NCI-H345 treated with DMSO at 0.1 percent for 48 hours (cell line): ENCODE data around the gene ACTG1.

Experiments
- DNase-seq: peaks from one replicate; lab custom pipeline; 2025; ENCODE audit not compliant: unreplicated experiment; lab: John Stamatoyannopoulos, UW

Gene ACTG1

GRCh38 chr17:81518113-81518784 is 5.7 kb upstream of the ACTG1 start:
- DNase-seq: no peak

- DNase-seq: no peak
These were observed 4.9 kb upstream of the ACTG1 start for GRCh38 chr17:81517339-81518112.

GRCh38 chr17:81517009-81517338 is 4.4 kb upstream of the ACTG1 start:
- no peak for DNase-seq

DNA sequence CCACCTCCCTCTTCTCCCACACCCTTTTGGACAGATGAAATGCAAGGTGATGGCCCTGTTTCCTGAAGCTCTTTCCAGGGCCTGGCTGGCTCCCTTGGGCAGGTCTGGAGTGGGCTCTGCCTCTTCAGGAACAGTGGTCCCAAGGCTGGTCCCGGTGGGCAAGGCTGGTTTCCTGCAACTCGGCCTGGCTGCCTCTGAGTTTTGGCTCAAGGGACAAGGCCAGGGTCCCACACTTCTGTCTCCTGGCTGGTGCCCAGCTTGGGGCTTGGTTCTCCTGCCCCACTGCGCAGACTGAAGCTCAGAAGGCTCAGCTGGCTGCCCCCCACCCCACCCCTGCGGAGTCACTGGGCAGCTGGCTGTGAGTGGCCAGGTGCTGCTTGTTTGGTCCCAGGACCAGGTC is 3.8 kb upstream of the ACTG1 start:
- no peak for DNase-seq

DNA sequence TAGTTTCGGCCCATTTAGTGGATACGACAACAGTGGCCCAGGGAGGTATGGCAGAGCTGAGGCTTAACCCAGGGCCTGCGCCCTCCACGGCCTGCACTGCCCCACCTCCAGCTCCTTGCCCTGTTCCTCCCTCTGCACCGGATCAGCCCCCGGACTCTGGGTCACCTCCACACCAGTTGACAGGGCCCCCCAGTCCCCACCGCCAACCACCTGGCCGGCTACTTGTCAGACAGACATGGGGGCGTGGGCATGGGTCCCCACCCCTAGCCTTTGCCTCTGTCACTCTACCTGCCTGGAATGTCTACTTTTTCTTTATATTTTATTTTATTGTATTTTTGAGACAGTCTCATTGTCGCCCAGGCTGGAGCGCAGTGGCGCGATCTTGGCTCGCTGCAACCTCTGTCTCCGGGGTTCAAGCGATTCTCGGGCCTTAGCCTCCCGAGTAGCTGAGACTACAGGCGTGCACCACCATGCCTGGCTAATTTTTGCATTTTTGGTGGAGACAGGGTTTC is 3.0 kb upstream of the ACTG1 start:
- DNase-seq: no peak

DNA sequence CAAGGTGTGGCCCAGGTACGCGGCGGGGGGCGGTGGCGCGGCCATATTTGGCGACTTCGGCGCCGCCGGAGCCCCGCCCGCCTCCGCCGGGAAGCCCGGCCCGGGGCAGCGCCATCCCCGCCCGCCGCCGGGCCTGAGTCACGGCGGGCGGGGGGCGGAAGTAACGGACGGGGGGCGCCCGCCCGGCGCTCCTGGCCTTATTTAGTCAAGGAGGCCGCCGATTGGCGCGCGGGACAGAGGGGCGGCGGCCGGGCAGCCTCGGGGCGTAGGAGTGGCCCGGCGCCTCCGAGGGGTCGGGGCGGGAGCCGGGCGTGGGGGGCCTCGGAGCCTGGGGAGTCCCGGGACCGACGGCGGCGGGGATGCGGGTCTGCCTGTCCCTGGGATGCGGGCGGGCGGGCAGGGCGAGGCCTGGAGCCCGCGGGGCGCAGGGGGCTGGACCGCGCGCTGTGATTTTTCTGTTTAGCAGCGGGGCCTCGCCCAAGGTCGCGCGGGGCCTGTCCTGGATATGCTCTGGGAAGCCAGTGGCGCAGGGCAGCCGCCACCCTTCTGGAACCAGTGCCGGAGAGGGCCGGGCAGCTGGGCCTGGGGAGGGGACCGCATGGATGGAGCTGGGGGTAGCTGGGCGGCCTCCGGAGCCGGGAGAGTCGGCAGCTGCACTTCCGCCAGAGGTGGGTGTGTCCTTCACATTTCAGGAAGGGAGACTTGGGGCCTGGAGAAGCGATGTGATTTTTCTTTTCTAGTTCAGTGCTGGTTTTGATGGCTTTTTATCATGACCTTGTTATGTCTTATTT is 2.3 kb upstream of the ACTG1 start:
- peak; percentile 70 for DNase-seq

- DNase-seq: no peak
These were observed 1.8 kb upstream of the ACTG1 start for GRCh38 chr17:81514489-81514738.

DNA sequence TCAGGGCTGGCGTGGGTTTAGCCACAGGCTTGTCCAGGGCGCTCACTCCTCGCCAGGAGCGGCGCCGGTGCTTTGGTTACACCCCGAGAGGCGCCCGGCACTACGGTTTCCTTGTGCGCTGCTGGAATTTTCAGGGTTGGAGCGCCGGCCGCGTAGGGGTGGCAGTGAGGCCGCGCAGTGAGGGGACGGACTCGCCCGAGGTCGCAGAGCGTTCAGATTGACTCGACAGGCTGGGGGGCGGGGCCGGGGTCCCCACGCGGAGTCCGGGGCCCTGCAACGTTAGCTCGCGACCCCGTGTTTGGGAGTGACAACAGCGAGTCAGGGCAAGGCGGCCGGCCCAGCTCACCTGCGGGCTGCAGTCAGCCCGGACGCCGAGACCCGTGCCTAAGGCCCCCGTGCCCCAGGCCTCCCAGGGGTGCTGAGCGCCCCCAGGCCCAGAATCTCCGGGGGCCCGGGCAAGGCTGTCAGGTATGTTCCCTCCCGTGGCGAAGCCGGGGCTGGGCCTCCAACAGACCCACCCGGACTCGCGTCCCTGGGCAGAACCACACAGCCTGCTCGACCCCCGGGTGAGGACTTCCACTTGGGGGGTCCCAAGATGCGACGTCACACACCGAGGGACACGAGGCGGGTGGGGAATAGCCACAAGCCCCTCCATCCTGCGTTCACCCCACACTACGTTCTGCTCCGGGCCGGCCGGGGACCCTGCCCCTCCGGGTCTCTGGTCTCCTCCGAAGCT is 1.3 kb upstream of the ACTG1 start:
- peak; percentile 56 for DNase-seq

- DNase-seq: peak; percentile 56
These were observed 763 bp upstream of the ACTG1 start for GRCh38 chr17:81513372-81513752.

DNA sequence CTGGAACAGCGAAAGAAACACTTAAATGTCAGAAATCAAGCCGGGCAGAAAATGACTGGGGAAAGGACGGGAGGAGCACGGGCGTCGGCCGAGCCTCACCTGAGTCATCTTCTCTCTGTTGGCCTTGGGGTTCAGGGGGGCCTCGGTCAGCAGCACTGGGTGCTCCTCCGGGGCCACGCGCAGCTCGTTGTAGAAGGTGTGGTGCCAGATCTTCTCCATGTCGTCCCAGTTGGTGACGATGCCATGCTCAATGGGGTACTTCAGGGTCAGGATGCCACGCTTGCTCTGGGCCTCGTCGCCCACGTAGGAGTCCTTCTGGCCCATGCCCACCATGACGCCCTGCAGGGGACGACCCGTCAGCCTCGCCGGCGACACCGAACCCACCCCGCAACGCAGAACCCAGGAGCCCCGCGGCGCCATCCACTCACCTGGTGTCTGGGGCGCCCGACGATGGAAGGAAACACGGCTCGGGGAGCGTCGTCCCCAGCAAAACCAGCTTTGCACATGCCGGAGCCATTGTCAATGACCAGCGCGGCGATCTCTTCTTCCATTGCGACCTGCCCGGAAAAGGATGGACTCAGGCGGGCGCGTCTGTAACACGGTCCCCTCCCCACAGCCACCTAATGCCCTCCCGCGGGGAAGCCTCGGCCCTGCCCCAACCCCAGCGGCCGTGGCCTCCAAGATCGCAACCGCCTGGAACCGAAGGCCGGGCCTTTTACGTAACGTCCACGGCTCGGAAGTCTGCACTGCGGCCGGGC is 616 bp downstream of the ACTG1 start:
- DNase-seq: no peak

DNA sequence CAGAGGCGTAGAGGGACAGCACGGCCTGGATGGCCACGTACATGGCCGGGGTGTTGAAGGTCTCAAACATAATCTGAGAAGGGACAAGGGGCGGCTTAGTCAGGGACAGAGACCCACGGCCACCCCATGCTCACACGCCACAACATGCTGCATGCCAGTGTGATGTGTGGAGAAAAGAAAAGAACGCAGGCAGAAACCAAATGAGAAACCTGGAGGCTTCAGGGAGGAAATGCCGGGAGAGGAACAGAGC is 1.1 kb downstream of the ACTG1 start:
- DNase-seq: no peak

GRCh38 chr17:81510785-81511553 is 1.6 kb downstream of the ACTG1 start:
- DNase-seq: no peak

DNA sequence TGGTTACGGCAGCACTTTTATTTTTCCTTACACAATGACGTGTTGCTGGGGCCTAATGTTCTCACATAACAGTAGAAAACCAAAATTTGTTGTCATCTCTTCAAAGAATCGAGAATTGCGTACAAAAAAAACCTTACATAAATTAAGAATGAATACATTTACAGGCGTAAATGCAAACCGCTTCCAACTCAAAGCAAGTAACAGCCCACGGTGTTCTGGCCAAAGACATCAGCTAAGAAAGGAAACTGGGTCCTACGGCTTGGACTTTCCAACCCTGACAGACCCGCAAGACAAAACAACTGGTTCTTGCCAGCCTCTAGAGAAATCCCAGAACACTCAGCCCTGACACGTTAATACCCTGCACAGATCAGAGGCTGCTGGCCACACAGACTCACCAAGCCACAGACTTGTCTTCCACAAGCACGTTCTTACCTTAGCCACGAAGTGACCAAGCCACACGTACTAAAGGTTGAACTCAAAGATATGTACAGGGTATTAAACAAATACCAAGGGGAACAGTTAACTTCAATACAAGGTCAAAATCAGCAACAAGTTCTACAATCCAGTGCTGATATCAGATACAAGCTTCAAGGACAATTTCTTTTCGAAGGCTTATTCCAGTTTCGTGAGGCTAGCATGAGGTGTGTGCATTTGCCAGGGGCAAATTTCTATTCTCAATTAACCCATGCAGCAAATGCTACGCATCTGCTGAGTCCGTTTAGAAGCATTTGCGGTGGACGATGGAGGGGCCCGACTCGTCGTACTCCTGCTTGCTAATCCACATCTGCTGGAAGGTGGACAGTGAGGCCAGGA is 2.4 kb downstream of the ACTG1 start:
- DNase-seq: no peak

DNA sequence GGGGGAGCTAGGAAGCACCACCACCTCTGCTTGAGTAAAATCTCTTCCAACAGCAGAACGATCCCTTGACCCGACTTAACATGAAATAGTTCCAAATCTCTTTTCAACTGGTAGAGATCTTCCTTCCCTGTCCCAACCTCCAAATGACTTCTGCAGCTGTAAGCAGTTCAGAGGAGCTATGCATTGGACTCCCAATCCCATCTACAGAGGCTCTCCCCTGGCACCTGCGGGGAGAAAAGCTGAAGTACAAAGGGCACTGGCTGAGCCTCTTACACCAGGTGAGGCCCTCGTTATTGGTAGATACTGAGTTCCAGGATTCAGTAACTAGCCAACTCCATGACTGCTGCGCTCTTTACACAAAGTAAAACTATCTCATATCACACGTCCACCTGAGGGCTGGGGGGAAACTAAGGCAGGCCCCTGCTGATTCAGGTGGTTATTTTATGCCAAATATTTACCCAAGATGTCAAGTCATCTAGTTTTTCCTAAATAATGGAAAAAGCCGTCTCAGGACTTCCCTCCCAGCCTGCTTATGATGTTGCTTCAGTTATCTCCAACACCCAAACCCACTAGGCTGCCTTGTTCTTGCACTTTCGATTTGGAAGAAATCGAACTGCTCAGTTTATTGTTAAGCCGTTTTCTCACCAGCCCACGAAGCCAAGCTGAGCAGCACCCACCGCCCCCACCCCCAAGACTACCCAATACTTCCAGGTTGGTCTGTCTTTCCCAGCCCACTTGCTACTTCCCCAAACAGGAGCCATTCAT is 3.2 kb downstream of the ACTG1 start:
- no peak for DNase-seq

DNA sequence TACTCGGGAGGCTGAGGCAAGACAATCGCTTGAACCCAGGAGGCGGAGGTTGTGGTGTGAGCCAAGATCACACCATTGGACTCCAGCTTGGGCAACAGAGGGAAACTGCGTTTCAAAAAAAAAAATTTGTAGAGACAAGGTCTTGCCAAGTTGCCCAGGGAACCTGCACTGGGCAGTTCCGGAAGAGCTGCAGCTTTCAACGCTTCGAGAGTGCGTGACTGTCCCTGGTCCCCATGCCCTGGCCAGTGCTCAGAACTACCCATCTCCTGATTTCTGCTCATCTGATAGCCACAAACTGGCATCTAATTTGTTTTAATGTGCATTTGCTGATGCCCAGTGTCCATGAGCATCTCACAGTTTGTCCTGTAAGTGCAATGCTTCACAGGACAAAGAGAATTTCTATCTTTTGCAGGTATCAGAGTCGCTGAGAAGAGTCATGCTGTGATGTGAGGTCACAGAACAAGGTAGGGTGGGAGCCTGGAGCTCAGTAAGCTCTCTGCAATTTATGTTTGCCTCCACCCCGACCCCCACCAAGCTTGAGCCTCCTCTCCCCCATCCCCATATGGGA is 3.9 kb downstream of the ACTG1 start:
- DNase-seq: peak; percentile 47

DNA sequence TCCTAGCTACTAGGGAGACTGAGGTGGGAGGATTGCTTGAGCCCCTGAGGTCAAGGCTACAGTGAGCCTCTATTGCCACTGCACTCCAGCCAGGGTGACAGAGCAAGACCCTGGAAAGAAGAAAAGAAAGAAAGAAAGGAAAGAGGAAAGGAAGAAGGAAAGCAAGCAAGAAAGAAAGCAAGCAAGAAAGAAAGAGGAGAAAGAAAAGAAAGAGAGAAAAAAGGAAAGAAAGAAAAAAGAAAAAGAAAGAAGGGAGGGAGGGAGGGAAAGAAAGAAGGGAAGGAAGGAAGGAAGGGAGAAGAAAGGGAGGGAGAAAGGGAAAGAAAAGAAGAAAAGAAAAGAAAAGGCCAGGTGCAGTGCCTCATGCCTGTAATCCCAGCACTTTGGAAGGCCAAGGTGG is 9.0 kb downstream of the ACTG1 start:
- no peak for DNase-seq

GRCh38 chr17:81502471-81503017 is 10.1 kb downstream of the ACTG1 start:
- DNase-seq: no peak

DNA sequence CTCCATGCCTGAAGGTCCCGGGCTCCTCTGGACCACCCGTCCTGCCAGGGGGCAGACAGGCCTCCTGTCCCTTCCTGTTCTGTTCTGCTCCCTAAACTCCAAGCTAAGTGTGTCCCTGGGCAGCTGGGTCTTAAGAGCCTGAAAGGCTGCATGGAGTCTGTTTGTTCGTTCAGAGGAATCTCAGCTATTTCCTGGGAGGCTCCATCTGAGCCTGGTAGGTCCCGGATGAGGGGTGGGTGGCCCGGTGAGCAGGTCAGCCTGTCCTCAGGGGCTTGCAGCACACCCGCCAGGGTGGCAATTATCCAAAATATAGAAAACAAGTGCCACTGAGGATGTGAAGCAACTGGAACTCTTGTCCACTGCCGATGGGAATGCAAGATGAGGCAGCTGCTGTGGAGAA is 12.6 kb downstream of the ACTG1 start:
- no peak for DNase-seq
